ENCODE results near the gene KCNT1.

Gene KCNT1

GRCh38 chr9:135759676-135760300, 57.8 kb downstream of the KCNT1 start:
- Histone ChIP-seq H3K4me2 (no peak overlapping the region), H3K27me3 (0 out of 2 replicates have a peak, but pooled peaks cover 4% of the 10 kb centered on the region), H3K27ac (no peak overlapping the region), H3K9ac (no peak overlapping the region), H3K4me3 (no peak overlapping the region), H3K9me3 (no peaks in the 10 kb centered on the region), H3K36me3 (no peaks in the 10 kb centered on the region), H4K20me1 (no peaks in the 10 kb centered on the region), H3K4me1 (no peaks in the 10 kb centered on the region)
- TF ChIP-seq Cebpa-rat (IDR thresholded peaks at IDR 0.05): no peak

DNA sequence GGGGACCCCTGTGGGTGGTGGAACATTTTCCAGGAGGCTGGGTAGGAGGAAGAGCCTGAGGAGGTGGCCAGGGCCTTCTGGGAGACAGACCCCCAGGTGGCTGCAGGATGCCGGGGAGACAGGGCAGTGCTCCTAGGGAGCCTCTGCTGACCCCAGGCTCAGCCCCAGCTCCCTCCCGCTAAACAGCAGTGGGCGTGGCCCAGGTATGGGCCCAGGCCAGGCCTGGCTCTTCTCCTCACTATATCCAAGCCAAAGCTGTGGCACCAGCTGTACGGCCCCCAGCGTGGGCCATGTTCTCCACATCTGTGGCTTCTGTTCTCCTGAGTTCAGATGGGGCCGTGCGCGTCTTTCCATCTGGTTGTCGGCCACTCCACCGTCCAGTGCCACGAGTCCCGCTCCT, 58.5 kb downstream of the KCNT1 start:
- H3K4me3 ChIP-seq: no peak overlapping the region
- no peak overlapping the region for H3K9ac ChIP-seq
- H4K20me1 ChIP-seq: no peaks in the 10 kb centered on the region
- H3K4me1 ChIP-seq: no peaks in the 10 kb centered on the region
- 0 out of 2 replicates have a peak, but pooled peaks cover 4% of the 10 kb centered on the region for H3K27me3 ChIP-seq
- H3K9me3 ChIP-seq: peaks cover 6% of the 10 kb centered on the region
- no peaks in the 10 kb centered on the region for H3K36me3 ChIP-seq
- no peak overlapping the region for H3K4me2 ChIP-seq
- no peak overlapping the region for H3K27ac ChIP-seq
- no peak for TF ChIP-seq Cebpa-rat (IDR thresholded peaks at IDR 0.05)

DNA sequence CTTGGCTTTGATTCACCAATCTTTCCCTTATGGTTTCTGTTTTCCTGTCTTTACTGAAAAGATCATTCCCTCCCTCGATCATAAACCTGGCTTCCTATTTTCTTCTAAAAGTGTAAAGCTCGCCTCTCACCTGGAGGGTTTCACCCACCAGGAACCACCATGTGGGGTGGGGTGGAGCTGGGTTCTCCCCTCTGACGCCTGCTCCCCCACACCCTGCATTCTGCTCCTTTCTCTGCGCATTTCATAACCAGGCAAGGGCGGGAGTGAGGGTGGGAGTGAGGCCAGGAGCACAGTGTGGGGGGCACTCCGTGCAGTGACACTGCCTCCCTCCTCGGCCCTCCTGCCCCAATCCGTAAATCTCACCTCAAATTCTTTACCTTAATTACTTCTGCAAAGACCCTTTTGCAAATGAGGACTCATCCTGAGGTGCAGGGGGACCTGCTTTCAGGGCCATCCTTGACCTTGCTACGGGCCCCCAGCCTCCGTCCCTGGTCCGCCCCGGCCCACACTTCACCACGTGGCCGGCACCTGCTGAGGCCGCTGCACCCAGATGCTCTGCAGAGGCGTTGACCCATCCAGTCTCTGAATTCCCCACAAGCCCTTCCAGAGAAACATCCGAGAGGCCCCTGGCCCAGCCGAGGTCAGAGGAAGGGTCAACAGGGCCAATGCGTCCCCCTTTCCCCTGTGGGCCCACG, 59.3 kb downstream of the KCNT1 start:
- Histone ChIP-seq H3K4me2 (no peak overlapping the region), H3K27me3 (no peaks in the 10 kb centered on the region), H4K20me1 (no peaks in the 10 kb centered on the region), H3K27ac (no peak overlapping the region), H3K9me3 (peaks cover 15% of the 10 kb centered on the region), H3K4me1 (no peaks in the 10 kb centered on the region), H3K4me3 (no peak overlapping the region), H3K36me3 (no peaks in the 10 kb centered on the region), H3K9ac (no peak overlapping the region)
- no peak for TF ChIP-seq Cebpa-rat (IDR thresholded peaks at IDR 0.05)

DNA sequence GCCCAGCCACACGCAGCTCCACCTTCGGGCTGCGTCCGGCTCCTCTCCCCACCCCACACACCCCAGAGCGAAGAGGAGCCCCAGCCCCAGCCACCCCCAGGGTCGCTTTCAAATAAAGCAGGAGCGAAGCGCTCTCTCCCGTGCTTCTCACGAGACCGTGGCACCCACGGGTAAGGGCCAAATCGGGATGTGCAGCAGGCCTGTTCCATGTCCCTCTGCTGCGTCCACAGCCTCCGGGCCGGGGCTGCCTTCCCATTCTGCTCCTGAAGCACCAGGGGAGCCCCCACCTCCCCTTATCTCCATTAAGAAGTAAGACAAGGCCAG, 59.8 kb downstream of the KCNT1 start:
- no peaks in the 10 kb centered on the region for H3K4me1 ChIP-seq
- H3K4me3 ChIP-seq: no peak overlapping the region
- H3K36me3 ChIP-seq: no peaks in the 10 kb centered on the region
- TF ChIP-seq Cebpa-rat (IDR thresholded peaks at IDR 0.05): no peak
- no peaks in the 10 kb centered on the region for H4K20me1 ChIP-seq
- no peaks in the 10 kb centered on the region for H3K27me3 ChIP-seq
- H3K27ac ChIP-seq: no peak overlapping the region
- H3K9me3 ChIP-seq: peaks cover 20% of the 10 kb centered on the region
- no peak overlapping the region for H3K9ac ChIP-seq
- no peak overlapping the region for H3K4me2 ChIP-seq

DNA sequence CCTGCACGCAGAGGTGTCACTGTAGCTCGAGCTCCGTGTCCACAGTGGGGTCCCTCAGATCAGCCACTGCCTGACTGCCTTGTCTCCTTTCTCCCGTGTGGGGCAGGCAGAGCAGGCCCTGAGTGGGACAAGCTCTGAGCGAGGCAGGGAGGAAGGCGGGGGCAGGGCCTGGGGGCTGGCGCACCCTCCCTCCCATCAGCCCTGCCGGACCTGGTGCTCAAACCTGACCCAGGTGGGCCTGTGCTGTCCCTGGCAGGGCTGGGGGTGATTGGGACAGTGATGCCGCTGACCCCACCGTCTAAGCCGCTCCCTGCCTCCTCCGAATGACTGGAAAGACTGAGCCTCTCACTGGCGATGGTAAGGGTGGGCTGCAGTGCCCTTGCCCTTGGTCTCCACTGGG, 60.9 kb downstream of the KCNT1 start:
- H3K27ac ChIP-seq: no peak overlapping the region
- peaks cover 30% of the 10 kb centered on the region for H3K9me3 ChIP-seq
- H3K9ac ChIP-seq: no peak overlapping the region
- H3K27me3 ChIP-seq: no peaks in the 10 kb centered on the region
- H3K36me3 ChIP-seq: no peaks in the 10 kb centered on the region
- no peaks in the 10 kb centered on the region for H3K4me1 ChIP-seq
- H3K4me3 ChIP-seq: no peak overlapping the region
- no peak for TF ChIP-seq Cebpa-rat (IDR thresholded peaks at IDR 0.05)
- H3K4me2 ChIP-seq: no peak overlapping the region
- H4K20me1 ChIP-seq: no peaks in the 10 kb centered on the region

DNA sequence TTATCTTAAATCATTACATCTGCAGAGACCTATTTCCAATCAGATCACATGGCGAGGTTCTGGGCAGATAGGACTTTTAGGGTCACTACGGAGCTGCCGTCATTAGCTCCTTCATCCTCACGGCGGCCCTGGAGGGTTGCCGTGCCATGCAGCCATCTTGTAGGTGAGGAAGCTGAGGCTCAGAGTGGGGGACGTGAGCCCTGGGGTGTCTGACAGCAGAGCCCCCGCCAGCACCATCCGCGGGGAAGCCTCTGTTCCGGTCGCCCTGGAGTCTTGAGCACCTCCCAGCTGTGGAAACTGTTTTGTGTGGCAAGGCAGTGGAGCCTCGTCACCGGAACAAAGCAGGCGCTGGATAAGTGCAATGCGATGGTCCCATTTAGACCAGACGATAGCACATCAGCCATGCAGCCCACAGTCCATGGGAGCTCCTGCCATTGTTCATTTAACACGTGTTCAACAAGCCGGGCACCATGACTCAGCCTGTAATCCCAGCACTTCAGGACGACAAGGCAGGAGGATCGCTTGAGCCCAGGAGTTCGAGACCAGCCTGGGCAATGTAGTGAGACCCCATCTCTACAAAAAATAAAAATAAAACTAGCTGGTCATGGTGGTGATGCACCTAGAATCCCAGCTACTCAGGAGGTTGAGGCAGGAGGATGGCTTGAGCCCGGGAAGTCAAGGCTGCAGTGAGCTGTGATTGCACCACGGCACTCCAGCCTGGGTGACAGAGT, 61.9 kb downstream of the KCNT1 start:
- H3K4me3 ChIP-seq: no peak overlapping the region
- no peaks in the 10 kb centered on the region for H3K27me3 ChIP-seq
- H3K36me3 ChIP-seq: no peaks in the 10 kb centered on the region
- H3K9me3 ChIP-seq: peaks cover 30% of the 10 kb centered on the region
- H3K4me2 ChIP-seq: no peak overlapping the region
- H4K20me1 ChIP-seq: no peaks in the 10 kb centered on the region
- no peak for TF ChIP-seq Cebpa-rat (IDR thresholded peaks at IDR 0.05)
- H3K4me1 ChIP-seq: no peaks in the 10 kb centered on the region
- no peak overlapping the region for H3K9ac ChIP-seq
- H3K27ac ChIP-seq: no peak overlapping the region

GRCh38 chr9:135764731-135765130, 62.7 kb downstream of the KCNT1 start:
- Histone ChIP-seq H3K27ac (no peak overlapping the region), H4K20me1 (no peaks in the 10 kb centered on the region), H3K4me3 (no peak overlapping the region), H3K9ac (no peak overlapping the region), H3K27me3 (no peaks in the 10 kb centered on the region), H3K9me3 (peaks cover 30% of the 10 kb centered on the region), H3K36me3 (no peaks in the 10 kb centered on the region), H3K4me1 (no peaks in the 10 kb centered on the region), H3K4me2 (no peak overlapping the region)
- no peak for TF ChIP-seq Cebpa-rat (IDR thresholded peaks at IDR 0.05)

DNA sequence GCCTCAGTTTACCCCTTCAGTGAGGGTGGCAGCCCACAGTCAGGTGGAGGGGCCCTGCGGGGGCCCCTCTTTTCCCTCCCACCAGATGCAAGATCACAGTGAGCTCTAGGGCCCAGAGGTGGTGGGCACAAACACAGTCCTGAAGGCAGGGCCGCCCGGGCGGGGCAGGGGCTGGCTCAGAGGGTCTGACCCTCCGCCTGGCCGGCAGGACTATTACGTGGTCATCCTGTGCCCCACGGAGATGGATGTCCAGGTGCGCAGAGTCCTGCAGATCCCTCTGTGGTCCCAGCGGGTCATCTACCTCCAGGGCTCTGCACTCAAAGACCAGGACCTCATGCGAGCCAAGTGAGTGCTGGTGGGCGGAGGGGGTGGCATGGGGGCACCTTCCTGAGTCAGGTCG, 63.4 kb downstream of the KCNT1 start:
- peaks cover 30% of the 10 kb centered on the region for H3K9me3 ChIP-seq
- no peak for TF ChIP-seq Cebpa-rat (IDR thresholded peaks at IDR 0.05)
- no peak overlapping the region for H3K4me2 ChIP-seq
- no peaks in the 10 kb centered on the region for H3K27me3 ChIP-seq
- H3K4me3 ChIP-seq: no peak overlapping the region
- no peaks in the 10 kb centered on the region for H3K4me1 ChIP-seq
- H3K36me3 ChIP-seq: no peaks in the 10 kb centered on the region
- no peaks in the 10 kb centered on the region for H4K20me1 ChIP-seq
- no peak overlapping the region for H3K27ac ChIP-seq
- no peak overlapping the region for H3K9ac ChIP-seq

DNA sequence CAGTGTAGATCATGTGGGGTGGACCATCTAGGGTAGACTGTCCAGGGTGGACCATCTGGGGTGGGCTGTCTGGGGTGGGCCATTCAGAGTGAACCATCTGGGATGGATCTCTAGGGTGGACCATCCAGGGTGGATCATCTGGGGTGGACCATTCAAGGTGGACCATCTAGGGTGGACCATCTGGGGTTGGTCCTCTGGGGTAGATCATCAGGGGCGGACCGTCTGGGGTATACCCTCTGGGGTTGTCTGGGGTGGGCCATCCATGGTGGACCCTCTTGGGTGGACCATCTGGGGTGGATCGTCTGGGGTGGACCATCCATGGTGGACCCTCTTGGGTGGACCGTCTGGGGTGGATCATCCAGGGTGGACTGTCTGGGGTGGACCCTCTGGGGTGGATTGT, 64.3 kb downstream of the KCNT1 start:
- Histone ChIP-seq H3K9ac (no peak overlapping the region), H3K27ac (no peak overlapping the region), H3K4me3 (no peak overlapping the region), H3K9me3 (peaks cover 30% of the 10 kb centered on the region), H3K4me1 (no peaks in the 10 kb centered on the region), H3K36me3 (no peaks in the 10 kb centered on the region), H4K20me1 (no peaks in the 10 kb centered on the region), H3K27me3 (no peaks in the 10 kb centered on the region), H3K4me2 (no peak overlapping the region)
- no peak for TF ChIP-seq Cebpa-rat (IDR thresholded peaks at IDR 0.05)

DNA sequence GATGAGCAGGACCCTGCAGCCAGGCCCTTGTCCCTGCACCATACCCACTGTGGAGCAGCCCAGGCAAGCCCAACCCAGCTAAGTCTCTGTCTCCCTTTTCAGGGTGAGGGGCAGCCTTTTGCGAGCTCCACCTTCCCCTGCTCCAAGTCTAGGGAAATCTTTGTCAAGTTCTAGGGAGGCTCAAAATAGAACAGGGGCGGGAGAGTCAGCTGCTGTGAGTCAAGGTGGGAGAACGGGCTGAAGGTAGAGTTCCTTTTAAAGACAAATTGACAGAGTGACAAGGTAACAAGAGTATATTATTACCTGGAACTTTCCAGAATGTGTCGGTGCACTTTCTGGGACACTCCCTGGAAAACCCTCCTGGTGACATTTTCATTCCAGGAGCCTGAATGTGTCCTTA, 64.7 kb downstream of the KCNT1 start:
- H3K9ac ChIP-seq: no peak overlapping the region
- no peak for TF ChIP-seq Cebpa-rat (IDR thresholded peaks at IDR 0.05)
- H3K4me2 ChIP-seq: no peak overlapping the region
- H3K36me3 ChIP-seq: no peaks in the 10 kb centered on the region
- peaks cover 30% of the 10 kb centered on the region for H3K9me3 ChIP-seq
- H3K27me3 ChIP-seq: no peaks in the 10 kb centered on the region
- no peaks in the 10 kb centered on the region for H4K20me1 ChIP-seq
- no peak overlapping the region for H3K27ac ChIP-seq
- H3K4me3 ChIP-seq: no peak overlapping the region
- H3K4me1 ChIP-seq: no peaks in the 10 kb centered on the region

All from BLaER1 (cell line).